NCI-H2196 treated with DMSO at 0.1 percent for 48 hours (cell line): ENCODE results near the gene ABLIM1.

ENCODE experiments used
- DNase-seq: peaks from one replicate; lab custom pipeline; 2025; ENCODE audit not compliant: unreplicated experiment; lab: John Stamatoyannopoulos, UW

ABLIM1 gene

DNA sequence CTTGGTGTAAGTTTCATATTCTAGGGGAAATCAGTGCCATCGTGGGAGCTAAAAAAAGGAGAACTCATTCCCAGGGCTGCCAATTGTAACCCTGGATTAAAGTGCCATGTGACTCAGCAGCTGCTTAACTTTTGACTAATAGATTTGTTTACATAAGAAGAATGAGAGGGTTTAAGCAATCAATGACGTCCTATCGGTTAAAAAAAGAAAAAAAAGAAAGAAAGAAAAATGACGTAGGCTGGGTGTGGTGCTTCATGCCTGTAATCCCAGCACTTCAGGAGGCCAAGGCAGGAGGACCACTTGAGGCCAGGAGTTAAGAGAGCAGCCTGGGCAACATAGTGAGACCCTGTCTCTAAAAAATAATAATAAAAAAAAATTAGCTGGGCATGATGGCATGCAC is 137.6 kb downstream of the ABLIM1 start:
- no peak for DNase-seq

DNA sequence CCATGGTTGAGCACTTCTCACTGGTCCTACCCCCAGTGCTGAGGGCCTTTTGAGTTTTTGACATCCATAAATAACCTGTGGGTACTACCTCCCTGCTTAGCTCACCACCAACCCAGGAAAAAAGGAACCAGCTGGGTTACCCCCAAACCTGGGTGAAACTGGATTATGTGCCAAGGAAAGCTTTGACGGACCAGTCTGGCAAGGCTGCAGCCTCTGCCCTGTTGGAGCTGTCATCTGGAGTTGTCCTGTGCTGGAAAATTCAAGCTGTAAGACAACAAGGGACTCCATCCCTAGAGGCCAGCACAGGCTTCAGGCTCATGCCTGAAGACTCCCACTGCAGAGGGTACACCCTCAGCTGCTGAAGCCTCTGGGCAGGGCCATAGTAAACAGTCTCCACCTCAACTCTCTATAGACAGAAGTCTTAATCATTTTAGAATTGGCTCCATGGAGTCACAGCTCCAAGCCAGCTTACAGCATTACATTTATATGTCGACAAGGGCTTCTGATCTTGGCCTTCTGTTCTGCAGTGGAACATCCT is 138.2 kb downstream of the ABLIM1 start:
- DNase-seq, result no peak

DNA sequence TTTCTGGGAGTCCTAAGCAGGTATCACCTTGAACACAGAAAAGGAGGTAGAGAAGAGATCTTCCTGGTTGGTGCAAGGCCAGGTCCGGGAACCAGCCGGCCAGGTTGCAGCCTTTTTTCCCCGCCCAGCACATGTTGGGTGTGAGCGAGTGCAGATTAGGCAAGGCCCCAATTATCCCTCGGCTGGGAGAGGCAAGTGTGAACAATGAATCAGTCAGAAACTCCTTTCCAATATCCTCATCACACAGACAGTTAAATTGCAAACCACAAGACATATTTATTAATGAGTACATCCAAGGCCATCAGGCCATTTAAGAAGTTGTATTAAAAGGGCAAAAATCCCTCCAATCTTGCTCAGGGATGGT is 138.8 kb downstream of the ABLIM1 start:
- DNase-seq, result no peak

DNA sequence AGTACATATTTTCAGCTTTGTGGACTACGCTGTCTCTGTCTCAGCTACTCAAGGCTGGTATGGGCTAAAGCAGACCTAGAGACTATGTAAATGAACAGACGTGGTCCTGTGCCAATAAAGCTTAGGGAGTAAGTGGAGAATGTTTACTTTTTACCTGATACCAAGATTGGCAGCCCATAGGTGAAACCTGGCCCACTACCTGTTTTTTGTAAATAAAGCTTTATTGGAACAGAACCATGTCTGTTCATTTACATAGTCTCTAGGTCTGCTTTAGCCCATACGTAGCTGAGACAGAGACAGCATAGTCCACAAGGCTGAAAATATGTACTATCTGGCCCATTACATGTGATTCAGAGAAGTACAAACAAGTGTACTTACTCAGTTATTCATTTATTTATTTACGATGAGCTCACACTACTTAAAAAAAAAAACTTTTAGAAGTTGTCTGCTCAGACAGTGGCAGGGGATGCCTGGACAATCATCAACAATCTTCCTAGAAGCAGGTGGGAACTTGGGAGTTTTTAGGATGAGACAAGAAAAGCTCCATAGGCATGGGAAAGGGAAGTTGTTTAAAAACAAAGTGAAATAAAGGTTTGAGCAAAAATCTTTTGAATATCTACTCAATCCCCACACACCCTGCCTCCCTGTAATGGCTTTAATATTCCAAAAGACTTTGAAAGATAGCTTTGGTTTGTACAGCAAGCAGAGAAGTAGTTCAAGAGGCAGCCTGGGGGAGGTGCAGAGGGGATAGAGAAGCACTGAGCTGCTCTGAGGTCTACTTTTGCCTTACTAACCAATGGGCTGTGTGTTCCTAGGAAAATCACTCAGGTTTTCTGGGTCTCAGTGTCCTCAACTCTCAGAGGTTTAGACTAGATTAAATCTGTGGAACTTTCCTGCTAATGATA is 139.4 kb downstream of the ABLIM1 start:
- no peak for DNase-seq

DNA sequence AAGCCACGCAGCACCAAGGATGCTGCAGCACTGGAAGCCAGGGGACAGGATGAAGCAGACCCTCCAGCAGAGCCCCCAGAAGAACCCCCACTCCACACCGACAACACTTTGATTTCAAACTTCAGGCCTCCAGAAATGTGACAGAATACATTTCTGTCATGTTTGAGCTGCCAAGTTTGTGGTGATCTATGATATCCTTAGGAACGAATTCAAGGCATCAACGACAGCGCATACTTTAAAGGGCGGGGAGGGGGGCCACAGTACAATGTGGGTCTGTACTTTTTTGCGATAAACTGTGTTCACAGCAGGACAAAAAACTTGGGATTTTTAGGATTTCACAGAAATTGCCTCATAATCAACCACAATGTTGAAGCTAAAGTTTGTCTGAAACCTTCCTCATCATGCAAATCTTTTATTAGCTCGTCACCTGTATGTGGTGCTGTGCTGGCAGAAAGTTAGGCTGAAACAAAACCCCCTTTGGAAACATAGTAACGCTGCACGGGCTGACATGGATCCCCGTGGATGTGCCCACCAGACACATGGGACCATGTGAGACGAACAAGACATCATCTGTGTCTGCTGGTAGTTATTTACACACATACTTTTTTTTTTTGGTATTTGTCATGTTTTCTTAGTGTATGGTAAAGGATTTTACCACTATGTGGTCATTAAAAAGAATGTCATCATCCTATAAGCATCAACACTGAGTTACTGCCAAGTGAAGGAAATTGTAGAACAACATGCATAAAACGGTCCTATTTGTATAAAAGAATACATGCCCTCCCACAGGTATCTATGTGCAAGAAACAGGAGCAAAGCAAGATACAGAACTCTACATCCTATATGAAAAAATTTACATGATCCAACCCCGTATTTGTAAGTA is 140.5 kb downstream of the ABLIM1 start:
- no peak for DNase-seq

DNA sequence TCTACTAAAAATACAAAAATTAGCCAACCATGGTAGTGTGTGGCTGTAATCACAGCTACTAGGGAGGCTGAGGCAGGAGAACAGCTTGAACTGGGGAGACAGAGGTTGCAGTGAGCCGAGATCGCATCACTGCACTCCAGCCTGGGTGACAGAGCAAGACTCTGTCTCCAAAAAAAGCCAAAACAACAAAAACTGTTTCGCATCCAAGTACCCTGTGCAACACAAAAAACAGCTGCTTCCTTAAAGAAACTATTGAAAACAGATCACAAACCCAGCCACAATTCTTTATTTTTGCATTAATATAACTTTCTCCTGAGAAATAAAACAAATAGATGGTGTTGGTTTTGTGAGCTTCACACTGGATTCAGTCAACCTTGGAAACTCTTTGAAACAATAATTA is 141.7 kb downstream of the ABLIM1 start:
- no peak for DNase-seq

DNA sequence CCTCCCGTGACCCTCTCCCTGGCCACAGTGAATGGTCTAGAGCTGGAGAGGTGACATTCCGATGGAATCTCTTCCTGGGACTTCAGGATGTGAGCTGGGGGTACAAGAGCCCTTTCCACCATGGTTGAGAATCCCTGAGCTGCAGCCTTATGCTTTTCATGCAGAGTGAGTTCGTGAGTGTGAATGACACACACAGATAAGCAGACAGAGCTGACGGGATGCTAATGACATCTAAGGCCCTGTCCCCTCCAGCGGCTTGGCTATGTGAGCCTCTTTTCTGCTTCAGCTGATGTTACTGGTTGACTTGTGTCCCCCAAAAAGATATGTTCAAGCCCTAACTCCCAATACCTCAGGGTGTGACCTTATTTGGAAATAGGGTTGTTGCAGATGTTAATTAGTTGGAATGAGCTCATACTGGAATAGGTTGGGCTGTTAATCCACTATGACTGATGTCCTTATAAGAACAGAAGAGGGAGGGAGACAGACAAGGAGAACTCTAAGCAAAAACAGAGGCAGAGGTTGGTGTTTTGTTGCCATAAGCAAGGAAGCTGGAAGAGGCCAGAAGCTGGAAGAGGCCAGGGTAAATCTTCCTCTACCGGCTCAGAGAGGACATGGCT is 142.7 kb downstream of the ABLIM1 start:
- no peak for DNase-seq

DNA sequence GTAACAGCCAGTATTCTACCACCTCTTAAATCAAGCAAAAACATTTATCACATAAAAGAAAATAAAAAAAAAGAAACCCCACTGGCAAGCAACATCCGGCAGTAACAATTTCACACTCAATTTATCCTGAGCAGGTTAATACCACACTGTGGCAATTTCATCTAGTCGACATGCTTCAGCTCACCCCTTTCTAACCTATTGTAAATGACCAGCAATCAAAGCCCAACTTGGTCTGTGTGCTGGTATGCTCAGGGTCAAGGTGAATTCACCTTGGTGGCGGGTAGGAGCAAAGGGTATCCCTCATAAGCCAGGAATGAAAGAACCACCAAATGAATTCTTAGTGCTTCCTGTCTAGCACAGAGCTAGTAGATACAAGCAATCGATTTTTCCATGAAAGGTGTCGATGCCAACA is 144.7 kb downstream of the ABLIM1 start:
- no peak for DNase-seq

DNA sequence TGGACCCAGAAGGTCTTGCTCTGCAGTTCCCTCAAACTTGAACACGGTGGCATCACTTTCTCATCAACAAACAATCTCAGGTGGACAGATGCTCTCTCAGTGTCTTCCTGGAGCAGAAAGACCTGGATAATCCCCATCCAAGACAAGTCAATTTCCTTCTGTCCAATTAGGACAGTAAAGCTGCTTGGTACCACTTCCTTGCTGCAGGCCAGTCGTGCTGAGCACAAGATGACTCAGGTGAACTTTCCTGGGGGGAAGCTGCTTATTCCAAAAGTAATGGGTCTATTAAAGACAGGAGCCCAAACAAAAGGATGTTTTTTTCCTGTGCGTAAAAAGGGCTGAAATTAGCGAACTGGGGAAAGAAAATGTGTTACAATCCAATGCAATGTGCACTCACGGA is 146.2 kb downstream of the ABLIM1 start:
- no peak for DNase-seq

DNA sequence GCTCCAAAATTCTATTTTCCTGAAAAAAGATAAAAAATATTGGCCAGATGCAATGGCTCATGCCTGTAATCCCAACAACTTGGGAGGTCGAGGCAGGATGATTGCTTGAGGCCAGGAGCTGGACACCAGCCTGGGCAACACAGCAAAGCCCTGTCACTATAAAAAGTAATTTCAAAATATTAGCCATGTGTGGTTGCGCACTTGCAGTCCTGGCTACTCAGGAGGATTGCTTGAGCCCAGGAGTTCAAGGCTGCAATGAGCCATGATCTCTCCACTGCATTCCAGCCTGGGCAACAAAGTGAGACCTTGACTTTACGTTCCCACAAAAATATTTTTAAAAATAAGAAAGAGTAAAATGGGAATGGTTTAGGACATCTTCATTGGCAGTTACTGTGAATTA is 149.7 kb downstream of the ABLIM1 start:
- DNase-seq, result no peak

DNA sequence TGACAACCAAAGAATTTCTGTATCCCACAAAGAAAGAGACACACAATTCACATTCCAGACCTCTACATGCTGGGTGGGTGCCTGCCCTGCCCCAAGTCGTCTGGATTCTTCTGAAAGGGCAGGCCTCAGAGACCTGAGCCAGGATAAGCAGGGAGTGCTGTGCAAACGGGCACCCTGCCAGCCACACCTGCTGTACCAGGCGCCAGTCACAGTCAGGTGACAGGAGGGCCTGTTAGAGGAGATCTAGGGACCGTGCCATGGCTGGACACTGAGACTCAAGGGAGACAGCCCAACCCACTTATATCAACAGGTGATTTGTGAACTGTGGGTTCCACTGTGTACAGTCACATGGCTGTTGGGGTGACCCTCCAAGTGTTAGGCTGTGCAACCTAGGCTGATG is 150.6 kb downstream of the ABLIM1 start:
- DNase-seq, result no peak

DNA sequence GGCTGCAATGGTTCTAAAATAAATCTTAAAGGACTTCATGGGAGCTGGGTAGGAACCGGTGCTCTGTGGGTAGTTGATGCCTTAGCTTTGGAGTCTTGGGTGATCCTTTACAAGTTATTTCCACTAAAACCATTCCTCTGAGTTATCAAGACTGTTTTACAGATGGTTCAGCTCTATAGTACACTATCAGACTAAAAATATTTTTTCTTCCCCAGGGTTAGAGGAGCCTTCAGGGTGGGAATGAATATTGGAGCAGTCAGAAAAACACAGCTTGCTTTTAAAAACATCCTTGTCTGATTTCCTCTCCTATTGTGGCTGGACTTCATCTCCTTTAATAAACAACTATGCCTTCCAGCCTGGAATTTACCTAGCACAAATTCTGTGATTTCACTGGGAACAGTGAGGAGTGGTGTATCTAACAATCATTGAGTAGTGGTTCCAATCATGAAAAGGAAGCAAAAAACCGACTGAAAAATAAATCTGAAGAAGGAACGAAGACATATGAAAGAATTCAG is 151.1 kb downstream of the ABLIM1 start:
- DNase-seq, result no peak

DNA sequence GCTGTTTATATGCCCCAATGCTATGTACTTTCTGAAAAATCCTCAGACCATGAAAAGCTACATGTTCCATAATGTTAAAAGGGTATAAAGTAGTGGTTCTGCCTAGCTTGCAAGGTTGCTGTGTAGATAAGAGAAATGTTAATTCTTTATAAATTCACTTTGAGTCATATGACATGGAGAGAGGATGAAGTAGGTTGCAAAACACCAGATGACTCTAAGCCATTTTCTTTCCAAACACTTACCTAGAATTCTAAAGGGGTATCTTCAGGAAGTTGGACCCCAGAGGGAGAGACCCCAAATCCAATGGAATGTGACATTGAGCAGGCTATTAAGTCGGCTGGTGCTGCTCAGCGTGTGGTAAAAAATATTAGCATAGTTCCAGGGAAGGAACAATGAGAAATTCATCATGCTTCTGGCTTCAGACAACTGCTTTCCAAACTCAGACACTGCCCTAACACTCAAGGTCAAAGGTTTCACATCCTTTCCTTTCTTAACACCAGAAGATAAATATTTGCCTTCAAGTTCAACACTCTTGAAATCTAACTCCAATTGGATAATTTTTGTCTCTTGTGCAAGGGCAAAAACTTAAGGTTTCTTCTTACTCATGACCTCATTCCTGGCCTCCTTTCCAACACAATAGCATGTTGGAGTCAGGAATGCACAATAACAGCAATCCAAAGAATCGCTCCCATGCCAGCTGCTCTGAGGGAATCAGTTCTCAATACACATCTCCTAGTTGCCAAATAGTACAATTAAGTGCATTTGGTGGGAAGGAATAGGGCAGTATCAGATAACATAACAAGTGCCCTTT is 153.1 kb downstream of the ABLIM1 start:
- no peak for DNase-seq

DNA sequence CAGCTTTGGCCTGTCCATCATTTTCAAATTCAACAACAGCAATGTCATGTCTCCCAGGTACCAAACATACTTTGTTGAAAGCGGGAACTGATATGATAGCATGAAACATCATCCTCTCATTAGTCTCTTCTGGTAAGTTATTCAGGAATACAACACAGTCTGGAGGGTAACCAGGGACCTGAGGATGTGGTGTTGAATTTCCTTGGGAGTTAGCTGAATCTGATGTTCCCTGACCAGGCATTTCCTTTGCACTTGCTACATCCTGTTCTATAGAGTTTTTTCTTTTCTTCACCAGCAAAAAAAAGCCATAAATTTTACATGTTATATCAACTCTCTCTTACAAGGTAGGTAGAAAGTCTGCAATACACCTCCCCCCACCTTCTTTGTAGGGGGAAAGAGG is 156.0 kb downstream of the ABLIM1 start:
- no peak for DNase-seq

DNA sequence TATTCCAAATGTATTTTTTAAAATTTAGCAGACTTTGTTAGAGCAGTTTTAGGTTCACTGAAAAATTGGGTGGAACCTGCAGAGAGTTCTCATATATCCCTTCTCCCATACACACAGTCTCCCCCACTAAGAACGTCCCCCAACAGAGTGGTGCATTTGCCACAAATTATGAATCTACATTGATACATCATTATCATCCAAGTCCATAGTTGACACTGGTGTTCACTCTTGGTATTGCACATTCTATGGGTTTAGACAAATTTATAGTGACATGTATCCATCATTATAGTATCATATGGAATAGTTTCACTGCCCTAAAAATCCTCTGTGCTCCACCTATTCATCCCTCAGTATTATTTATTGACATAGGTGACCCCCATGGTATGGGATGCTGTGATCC is 156.4 kb downstream of the ABLIM1 start:
- DNase-seq, result no peak

DNA sequence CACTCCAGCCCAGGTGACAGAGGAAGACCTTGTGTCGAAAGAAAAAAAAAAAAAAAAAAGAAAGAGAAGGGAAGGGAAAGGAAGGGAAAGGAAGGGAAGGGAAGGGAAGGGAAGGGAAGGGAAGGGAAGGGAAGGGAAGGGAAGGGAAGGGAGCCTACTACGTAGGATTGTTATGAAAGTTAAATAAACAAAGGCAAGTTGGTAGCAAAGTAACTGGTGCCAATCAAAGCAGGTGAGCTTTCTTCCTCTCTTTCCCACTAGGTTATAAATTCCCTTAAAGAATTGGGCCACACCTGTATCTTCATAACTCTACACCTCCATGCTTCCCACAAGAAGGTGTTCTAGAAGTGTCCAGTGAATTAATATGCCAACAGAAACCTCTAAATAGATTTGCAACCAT is 157.4 kb downstream of the ABLIM1 start:
- no peak for DNase-seq

DNA sequence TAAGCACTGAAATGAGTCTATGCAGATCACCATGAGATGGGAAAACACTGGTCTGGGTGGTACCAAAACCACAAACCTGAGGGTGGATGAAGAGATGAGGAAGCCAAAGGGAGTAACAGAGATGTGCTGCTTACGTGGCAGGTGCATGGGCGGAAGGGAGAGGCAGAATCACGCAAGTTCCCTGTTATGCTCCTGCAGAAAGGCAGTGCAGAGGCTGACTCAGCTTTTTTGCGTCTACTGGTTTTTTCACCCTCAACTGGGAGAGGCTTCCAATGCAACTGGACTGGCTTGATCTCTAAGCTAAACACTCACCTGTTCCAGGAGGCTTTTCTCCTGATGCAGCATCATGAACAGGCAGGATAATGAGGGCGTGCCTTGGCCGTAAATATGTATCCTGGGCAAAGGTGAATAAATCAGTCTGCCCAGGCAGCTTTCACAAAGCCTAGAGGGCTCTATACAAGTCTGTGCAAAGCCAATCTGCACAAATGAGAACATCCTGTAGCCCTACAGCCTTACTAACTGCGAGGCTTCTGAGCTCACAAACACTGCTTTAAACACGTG is 158.4 kb downstream of the ABLIM1 start:
- DNase-seq, result no peak

DNA sequence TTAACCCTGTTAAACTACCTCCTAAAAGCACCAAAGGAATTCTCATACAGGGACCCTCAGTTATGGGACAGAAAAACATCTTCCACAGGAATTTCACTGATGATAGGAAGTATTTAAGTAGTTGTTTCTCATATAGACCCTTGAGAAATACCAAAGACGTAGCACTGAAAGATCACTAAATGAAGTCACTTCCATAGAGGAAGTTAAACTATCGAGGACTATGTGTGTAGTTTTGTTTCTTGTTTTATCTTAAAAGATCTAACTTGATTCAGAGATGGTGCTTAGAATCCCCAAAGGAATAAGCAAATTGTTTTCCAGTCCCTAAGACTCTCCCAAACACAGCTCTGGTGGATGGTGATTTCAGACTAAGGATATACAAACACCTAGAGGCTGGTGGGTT is 159.0 kb downstream of the ABLIM1 start:
- DNase-seq, result no peak

DNA sequence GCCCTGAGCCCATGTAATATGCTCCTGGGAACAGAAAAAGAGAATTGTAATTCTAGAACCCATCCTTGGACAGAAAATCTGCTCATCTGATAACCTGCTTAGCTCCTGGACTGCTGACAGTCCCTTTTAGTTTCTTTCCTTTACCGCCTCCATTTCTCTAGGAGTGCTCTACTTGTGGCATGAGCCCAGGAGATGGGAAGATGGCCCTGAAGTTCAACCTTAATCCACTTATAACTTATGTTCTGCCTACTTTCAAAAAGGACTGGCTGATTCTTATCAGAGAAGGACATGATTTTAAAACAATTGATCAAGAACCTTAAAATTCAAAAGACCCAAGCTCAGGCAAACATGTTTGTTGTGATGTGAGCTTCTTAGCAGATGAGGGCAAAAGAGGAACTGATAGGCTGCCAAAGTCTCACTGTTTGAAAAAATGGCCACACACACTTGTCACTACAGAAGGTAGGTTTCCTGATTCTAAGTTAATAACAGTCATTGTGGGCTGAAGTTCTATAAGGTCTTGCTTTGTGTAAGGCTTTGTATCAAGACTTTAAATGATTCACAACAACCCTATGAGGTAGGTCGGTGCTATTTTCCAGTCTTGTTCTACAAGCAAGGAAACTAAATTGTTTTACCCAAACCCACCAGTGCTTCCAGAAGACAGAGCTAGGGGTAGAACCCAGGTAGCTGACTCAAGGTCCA is 159.5 kb downstream of the ABLIM1 start:
- DNase-seq, result no peak

DNA sequence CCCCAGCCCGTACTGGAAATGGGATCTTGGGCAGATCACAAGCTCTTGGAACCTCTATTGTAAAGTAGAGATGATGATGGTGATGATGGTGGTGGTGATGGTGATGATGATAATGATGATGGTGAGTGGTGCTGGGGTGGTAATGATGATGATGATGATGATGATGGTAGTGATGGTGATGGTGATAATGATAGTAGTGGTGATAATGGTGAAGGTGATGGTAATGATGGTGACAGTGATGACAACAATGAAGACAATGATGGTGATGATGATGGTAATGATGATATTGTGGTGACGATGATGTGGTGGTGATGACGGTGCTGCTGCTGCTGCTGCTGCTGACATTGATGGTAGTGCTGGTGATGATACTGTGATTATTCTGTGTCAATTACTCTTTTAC is 162.8 kb downstream of the ABLIM1 start:
- no peak for DNase-seq
